Gastroesophageal sphincter (tissue), 4 donors: Measurements from ENCODE around the gene DKK3. TPM values are rescaled to one million over a fixed set of nuclear protein-coding genes. Genes with fewer than 3 reads are reported as not detected.
A peak's percentile ranks its signal among the peaks of the same experiment; 100 is the strongest.

Experiments
- ATAC-seq: fragments of 150-250 bp; one replicate; pipeline ENCODE4 v1.9.1; 2016; ENCODE audit warnings: mild to moderate bottlenecking, moderate library complexity
- H3K27ac ChIP-seq, 4 donors: fragments of 200-600 bp; sonication (generic) in 3 of 4; 1 replicate in 3 of 4; 2 replicates in 1 of 4; pipeline ENCODE4 v1.5.1; 2016 to 2019
- H3K27me3 ChIP-seq: fragments of 200-600 bp; sonication (generic); one replicate; pipeline ENCODE4 v1.5.1; 2019
- H3K36me3 ChIP-seq, 2 donors: fragments of 200-600 bp; sonication (generic); one replicate each; pipeline ENCODE4 v1.5.1; 2019; ENCODE audit warnings: control low read depth in 1 of 2
- H3K4me1 ChIP-seq, 3 donors: fragments of 200-600 bp; sonication (generic); 1 replicate in 2 of 3; 2 replicates in 1 of 3; pipeline ENCODE4 v1.5.1; 2016 to 2019; ENCODE audit warnings: control low read depth in 2 of 3
- H3K4me3 ChIP-seq, 2 donors: fragments of 200-600 bp; sonication (generic); one replicate each; pipeline ENCODE4 v1.5.1; 2019; ENCODE audit warnings: mild to moderate bottlenecking in 1 of 2, moderate library complexity in 1 of 2
- H3K9me3 ChIP-seq, 3 donors: fragments of 200-600 bp; sonication (generic); one replicate each; pipeline ENCODE4 v1.5.1; 2017 to 2019; ENCODE audit warnings: control low read depth in 2 of 3
- CTCF ChIP-seq, 4 experiments: fragments of 200-600 bp in 2 of 4; fragments of 450-650 bp in 2 of 4; sonication (generic) in 1 of 4; IDR thresholded peaks; one replicate each; pipeline ENCODE4 v1.5.1; 2017 to 2019; ENCODE audit warnings: antibody characterized with exemption in 4 of 4, mild to moderate bottlenecking in 2 of 4, moderate library complexity in 2 of 4
- EP300 ChIP-seq: sonication (generic); formaldehyde crosslinking; IDR thresholded peaks from one replicate; pipeline ENCODE4 v1.6.1; 2017; ENCODE audit warnings: antibody characterized with exemption, mild to moderate bottlenecking
- POLR2A ChIP-seq, 2 donors: fragments of 450-650 bp; IDR thresholded peaks; one replicate each; pipeline ENCODE4 v1.6.1; 2017; ENCODE audit warnings: antibody characterized with exemption in 2 of 2, mild to moderate bottlenecking in 2 of 2, moderate library complexity in 1 of 2
- POLR2AphosphoS5 ChIP-seq: sonication (generic); formaldehyde crosslinking; IDR thresholded peaks from one replicate; pipeline ENCODE4 v1.6.1; 2017; ENCODE audit warnings: antibody characterized with exemption
- WGBS, 2 donors: methylation state at CpG; one replicate each; pipeline ENCODE4 v1.1.5; 2018; ENCODE audit warnings: low coverage in 1 of 2; 5-methylcytosine and 5-hydroxymethylcytosine counted together
- total RNA-seq, 4 donors: library from RNA; depleted of rRNA; stranded (reverse); fragments of >200 nt; gene quantifications; one replicate each; pipeline ENCODE4 v1.1.0, GENCODE V29; 2016

The DKK3 gene
- total RNA-seq, 4 donors from 2014 or later, result 72.1 to 249 (median 127) TPM

GRCh38 chr11:11984563-11984962 is 23.9 kb downstream of the DKK3 start:
- H3K27ac ChIP-seq, result peak overlapping the region in 1 of 4 donors; percentile 3
- TF ChIP-seq CTCF (IDR thresholded peaks at IDR 0.05) (no peak), POLR2AphosphoS5 (no peak), EP300 (no peak), POLR2A (IDR thresholded peaks at IDR 0.05) (no peak)
- H3K4me1 ChIP-seq, result peaks cover 0 to 38% (median 15%) of the 10 kb centered on the region in 3 donors

GRCh38 chr11:11983427-11983826 is 25.0 kb downstream of the DKK3 start:
- Histone ChIP-seq H3K27ac (peak overlapping the region in 1 of 4 donors; percentile 27), H3K9me3 (no peaks in the 10 kb centered on the region), H3K4me1 (peaks cover 0 to 45% (median 24%) of the 10 kb centered on the region in 3 donors), H3K4me3 (no peak overlapping the region), H3K36me3 (no peaks in the 10 kb centered on the region), H3K27me3 (no peaks in the 10 kb centered on the region)
- 50% methylated on average over 2 of the region's 5 CpGs; no CpG with 5 or more reads in 1 of the 2 donors for WGBS, 2 donors
- ATAC-seq, result no peak
- TF ChIP-seq CTCF (IDR thresholded peaks at IDR 0.05) (no peak), EP300 (no peak)

More at GRCh38 chr11:11984563-11984962, 23.9 kb downstream of the DKK3 start:
- no peak for ATAC-seq
- Histone ChIP-seq H3K4me3 (no peak overlapping the region), H3K36me3 (no peaks in the 10 kb centered on the region), H3K9me3 (no peaks in the 10 kb centered on the region), H3K27me3 (no peaks in the 10 kb centered on the region)
- WGBS, 2 donors, result 61 to 73% methylated on average over 2 to 5 of the region's 5 CpGs

GRCh38 chr11:11982975-11983374 is 25.5 kb downstream of the DKK3 start:
- Histone ChIP-seq H3K27me3 (no peaks in the 10 kb centered on the region), H3K4me3 (no peak overlapping the region), H3K36me3 (no peaks in the 10 kb centered on the region), H3K27ac (peak overlapping the region in 1 of 4 donors; percentile 27), H3K9me3 (no peaks in the 10 kb centered on the region), H3K4me1 (peaks cover 0 to 45% (median 23%) of the 10 kb centered on the region in 3 donors)
- no peak for TF ChIP-seq CTCF (IDR thresholded peaks at IDR 0.05)
- ATAC-seq, result no peak
- WGBS, 2 donors, result 49 to 60% methylated on average over 2 of the region's 2 CpGs

GRCh38 chr11:11982461-11982860 is 26.0 kb downstream of the DKK3 start:
- no peak overlapping the region for H3K4me3 ChIP-seq
- H3K27ac ChIP-seq, result peak overlapping the region in 1 of 4 donors; percentile 23
- H3K27me3 ChIP-seq, result no peaks in the 10 kb centered on the region
- no peaks in the 10 kb centered on the region for H3K9me3 ChIP-seq
- ATAC-seq, result no peak
- H3K4me1 ChIP-seq, result peaks cover 0 to 46% (median 25%) of the 10 kb centered on the region in 3 donors
- TF ChIP-seq EP300, result no peak
- no peak for TF ChIP-seq CTCF (IDR thresholded peaks at IDR 0.05)
- no peak for TF ChIP-seq POLR2A (IDR thresholded peaks at IDR 0.05)
- no peak for TF ChIP-seq POLR2AphosphoS5
- H3K36me3 ChIP-seq, result no peaks in the 10 kb centered on the region
- 90% methylated on average over 2 of the region's 10 CpGs; no CpG with 5 or more reads in 1 of the 2 donors for WGBS, 2 donors

GRCh38 chr11:11981840-11982239 is 26.6 kb downstream of the DKK3 start:
- H3K9me3 ChIP-seq, result no peaks in the 10 kb centered on the region
- TF ChIP-seq CTCF (IDR thresholded peaks at IDR 0.05), result no peak
- TF ChIP-seq EP300, result no peak
- no peak for TF ChIP-seq POLR2A (IDR thresholded peaks at IDR 0.05)
- TF ChIP-seq POLR2AphosphoS5, result no peak
- peaks cover 2 to 52% (median 32%) of the 10 kb centered on the region in 3 donors for H3K4me1 ChIP-seq
- no peaks in the 10 kb centered on the region for H3K36me3 ChIP-seq
- H3K27ac ChIP-seq, result peak overlapping the region in 1 of 4 donors; percentile 80
- 96% methylated on average over 5 of the region's 6 CpGs; no CpG with 5 or more reads in 1 of the 2 donors for WGBS, 2 donors
- no peaks in the 10 kb centered on the region for H3K27me3 ChIP-seq
- no peak for ATAC-seq
- H3K4me3 ChIP-seq, result no peak overlapping the region
